ENCODE measurements around the gene COL4A4.

DNA sequence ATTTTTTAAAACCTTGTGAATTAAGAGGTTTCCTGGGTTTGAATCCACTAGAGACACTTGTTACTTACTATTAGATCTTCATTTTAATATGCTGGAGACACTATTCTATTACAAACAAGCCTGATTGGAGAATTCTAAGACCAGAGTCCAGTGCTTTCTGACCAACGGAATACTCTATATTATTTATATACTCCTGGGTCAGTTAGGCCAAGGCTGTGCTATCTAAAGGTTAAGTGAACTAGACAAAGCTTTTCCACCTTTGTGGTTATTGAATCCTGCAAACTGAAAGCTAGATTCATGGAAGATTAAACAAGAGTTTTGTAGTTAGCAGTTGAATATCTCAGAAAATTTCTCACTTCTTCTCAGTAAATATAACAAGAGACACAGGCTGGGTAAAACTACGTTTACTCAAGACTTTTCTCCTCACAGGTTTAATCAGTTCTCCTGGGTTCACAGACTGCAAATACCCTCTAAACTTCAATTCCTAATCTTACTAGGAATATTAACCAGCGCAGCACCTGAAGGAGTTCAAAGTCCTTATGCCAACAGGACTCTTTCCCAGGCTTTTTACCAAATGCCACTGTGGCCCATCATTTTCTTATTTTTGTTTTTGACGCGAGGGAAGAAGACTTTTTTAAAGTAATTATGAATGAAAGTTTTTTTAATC is 66.4 kb downstream of the COL4A4 start:
- TF ChIP-seq, protein P1, sequence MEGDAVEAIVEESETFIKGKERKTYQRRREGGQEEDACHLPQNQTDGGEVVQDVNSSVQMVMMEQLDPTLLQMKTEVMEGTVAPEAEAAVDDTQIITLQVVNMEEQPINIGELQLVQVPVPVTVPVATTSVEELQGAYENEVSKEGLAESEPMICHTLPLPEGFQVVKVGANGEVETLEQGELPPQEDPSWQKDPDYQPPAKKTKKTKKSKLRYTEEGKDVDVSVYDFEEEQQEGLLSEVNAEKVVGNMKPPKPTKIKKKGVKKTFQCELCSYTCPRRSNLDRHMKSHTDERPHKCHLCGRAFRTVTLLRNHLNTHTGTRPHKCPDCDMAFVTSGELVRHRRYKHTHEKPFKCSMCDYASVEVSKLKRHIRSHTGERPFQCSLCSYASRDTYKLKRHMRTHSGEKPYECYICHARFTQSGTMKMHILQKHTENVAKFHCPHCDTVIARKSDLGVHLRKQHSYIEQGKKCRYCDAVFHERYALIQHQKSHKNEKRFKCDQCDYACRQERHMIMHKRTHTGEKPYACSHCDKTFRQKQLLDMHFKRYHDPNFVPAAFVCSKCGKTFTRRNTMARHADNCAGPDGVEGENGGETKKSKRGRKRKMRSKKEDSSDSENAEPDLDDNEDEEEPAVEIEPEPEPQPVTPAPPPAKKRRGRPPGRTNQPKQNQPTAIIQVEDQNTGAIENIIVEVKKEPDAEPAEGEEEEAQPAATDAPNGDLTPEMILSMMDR (IDR thresholded peaks at IDR 0.05 in 8 of 11, conservative IDR thresholded peaks at IDR 0.05 in 3 of 11) = no peak
- no peak for TF ChIP-seq POLR2AphosphoS5 (IDR thresholded peaks at IDR 0.05)
- no peak for TF ChIP-seq POLR2A (IDR thresholded peaks at IDR 0.05)

Measured in spleen (tissue), 7 donors.